Trophoblast cell (in vitro differentiated cells and primary cell): ENCODE results near the gene SERPINH1.
A peak's percentile ranks its signal among the peaks of the same experiment; 100 is the strongest.

Source experiments
- DNase-seq, 2 donors: peaks; one replicate each; pipeline ENCODE4 v3.0.0-alpha.2; 2016
- H2AFZ ChIP-seq: 2 replicates; pipeline ENCODE4 v1.6.1; 2013; ENCODE audit warnings: low read length, moderate library complexity, mild to moderate bottlenecking; ENCODE audit not compliant: insufficient read depth, poor library complexity
- H2AK5ac ChIP-seq: 2 replicates; pipeline ENCODE4 v1.6.1; 2013; ENCODE audit warnings: mild to moderate bottlenecking, low read length
- H2BK120ac ChIP-seq: 2 replicates; pipeline ENCODE4 v1.6.1; 2013; ENCODE audit warnings: low read length, mild to moderate bottlenecking, moderate library complexity; ENCODE audit not compliant: insufficient read depth, poor library complexity
- H2BK12ac ChIP-seq: 2 replicates; pipeline ENCODE4 v1.6.1; 2013; ENCODE audit warnings: mild to moderate bottlenecking, low read length, moderate library complexity
- H2BK5ac ChIP-seq: 2 replicates; pipeline ENCODE4 v1.6.1; 2013; ENCODE audit warnings: low read length, low read depth, moderate library complexity, mild to moderate bottlenecking; ENCODE audit not compliant: poor library complexity
- H3K14ac ChIP-seq: 2 replicates; pipeline ENCODE4 v1.6.1; 2013; ENCODE audit warnings: mild to moderate bottlenecking, low read length
- H3K18ac ChIP-seq: 2 replicates; pipeline ENCODE4 v1.6.1; 2013; ENCODE audit warnings: mild to moderate bottlenecking, low read length
- H3K23ac ChIP-seq: 2 replicates; pipeline ENCODE4 v1.6.1; 2013; ENCODE audit warnings: low read length
- H3K27ac ChIP-seq: 2 replicates; pipeline ENCODE4 v1.5.1; 2013; ENCODE audit warnings: low read depth, mild to moderate bottlenecking, inconsistent platforms, low read length, moderate library complexity
- H3K27me3 ChIP-seq: 2 replicates; pipeline ENCODE4 v1.6.1; 2013; ENCODE audit warnings: inconsistent platforms, mild to moderate bottlenecking, low read length, moderate library complexity; ENCODE audit not compliant: insufficient read depth
- H3K36me3 ChIP-seq, 2 experiments: 1 replicate in 1 of 2; 2 replicates in 1 of 2; pipeline ENCODE4 v1.6.1; 2013; ENCODE audit warnings: low read length in 2 of 2, mild to moderate bottlenecking in 2 of 2, moderate library complexity in 1 of 2; ENCODE audit not compliant: insufficient read depth in 2 of 2, control insufficient read depth in 1 of 2
- H3K4ac ChIP-seq: 2 replicates; pipeline ENCODE4 v1.6.1; 2013; ENCODE audit warnings: low read depth, mild to moderate bottlenecking, low read length, moderate library complexity
- H3K4me1 ChIP-seq, 2 experiments: 1 replicate in 1 of 2; 2 replicates in 1 of 2; pipeline ENCODE4 v1.6.1; 2013; ENCODE audit warnings: low read length in 2 of 2, mild to moderate bottlenecking in 2 of 2, moderate library complexity in 1 of 2; ENCODE audit not compliant: insufficient read depth in 2 of 2, control insufficient read depth in 1 of 2
- H3K4me2 ChIP-seq: 2 replicates; pipeline ENCODE4 v1.6.1; 2013; ENCODE audit warnings: inconsistent platforms, mild to moderate bottlenecking, low read length, moderate library complexity
- H3K4me3 ChIP-seq: 2 replicates; pipeline ENCODE4 v1.5.1; 2013; ENCODE audit warnings: mild to moderate bottlenecking, low read depth, low read length, inconsistent platforms
- H3K79me1 ChIP-seq: one replicate; pipeline ENCODE4 v1.6.1; 2013; ENCODE audit warnings: low read length
- H3K79me2 ChIP-seq: 2 replicates; pipeline ENCODE4 v1.6.1; 2013; ENCODE audit warnings: low read length, mild to moderate bottlenecking; ENCODE audit not compliant: control insufficient read depth, insufficient read depth, poor library complexity
- H3K9ac ChIP-seq: 2 replicates; pipeline ENCODE4 v1.6.1; 2013; ENCODE audit warnings: mild to moderate bottlenecking, low read length
- H3K9me3 ChIP-seq: 2 replicates; pipeline ENCODE4 v1.6.1; 2013; ENCODE audit warnings: low read depth, mild to moderate bottlenecking, control low read depth, inconsistent platforms, low read length; ENCODE audit not compliant: insufficient read depth
- H4K12ac ChIP-seq: 2 replicates; pipeline ENCODE4 v1.6.1; 2013; ENCODE audit warnings: low read depth, mild to moderate bottlenecking, low read length, moderate library complexity
- H4K8ac ChIP-seq: 2 replicates; pipeline ENCODE4 v1.6.1; 2013; ENCODE audit warnings: low read depth, mild to moderate bottlenecking, low read length, moderate library complexity
- H4K91ac ChIP-seq: one replicate; pipeline ENCODE4 v1.6.1; 2013; ENCODE audit warnings: low read depth, mild to moderate bottlenecking, low read length, moderate library complexity
- WGBS: extraction: QIAGEN DNeasy Blood & Tissue Kit; methylation state at CpG from one replicate; pipeline ENCODE4 v1.1.7; 2013; ENCODE audit warnings: missing lambda C conversion rate; ENCODE audit not compliant: insufficient read length, insufficient coverage; ENCODE audit errors: extremely low coverage; 5-methylcytosine and 5-hydroxymethylcytosine counted together

SERPINH1 gene

DNA sequence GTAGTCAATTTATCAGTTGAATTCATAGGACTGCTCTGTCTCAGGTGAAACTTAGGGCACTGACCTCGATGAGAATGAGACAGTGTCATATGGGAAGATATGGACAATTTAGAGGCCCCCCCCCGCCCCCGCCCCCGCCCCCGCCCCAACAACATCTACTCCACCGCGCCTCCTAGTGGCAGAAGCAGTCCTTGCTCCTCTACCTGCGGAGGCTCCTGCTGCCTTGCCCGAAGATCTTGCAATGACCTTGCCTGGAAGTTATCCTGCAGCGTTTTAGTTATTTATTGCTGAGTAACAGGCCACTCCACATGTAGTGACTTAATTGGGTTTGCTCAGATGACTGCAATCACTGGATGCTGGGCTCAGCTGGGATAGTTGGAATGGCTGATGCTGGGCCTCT is 15.2 kb downstream of the SERPINH1 start:
- no CpG with 5 or more reads among the region's 10 CpGs for WGBS
- Histone ChIP-seq H3K9ac (no peak overlapping the region), H2BK12ac (no peak overlapping the region), H3K4me3 (no peak overlapping the region), H2BK5ac (no peak overlapping the region), H3K14ac (no peak overlapping the region), H3K9me3 (no peaks in the 10 kb centered on the region), H3K4me1 (peaks cover 2 to 8% of the 10 kb centered on the region in 2 experiments), H4K8ac (no peak overlapping the region), H2AK5ac (no peak overlapping the region), H3K23ac (no peak overlapping the region), H3K27me3 (no peaks in the 10 kb centered on the region), H3K79me1 (no peaks in the 10 kb centered on the region), H3K4me2 (no peak overlapping the region), H3K79me2 (no peaks in the 10 kb centered on the region), H4K91ac (no peak overlapping the region), H2BK120ac (no peak overlapping the region), H3K18ac (no peak overlapping the region), H2AFZ (no peak overlapping the region), H3K36me3 (peaks cover 16 to 21% of the 10 kb centered on the region in 2 experiments), H4K12ac (peak overlapping the region; percentile 6), H3K4ac (no peak overlapping the region), H3K27ac (no peak overlapping the region)
- DNase-seq: peak in 1 of 2 donors; percentile 63

DNA sequence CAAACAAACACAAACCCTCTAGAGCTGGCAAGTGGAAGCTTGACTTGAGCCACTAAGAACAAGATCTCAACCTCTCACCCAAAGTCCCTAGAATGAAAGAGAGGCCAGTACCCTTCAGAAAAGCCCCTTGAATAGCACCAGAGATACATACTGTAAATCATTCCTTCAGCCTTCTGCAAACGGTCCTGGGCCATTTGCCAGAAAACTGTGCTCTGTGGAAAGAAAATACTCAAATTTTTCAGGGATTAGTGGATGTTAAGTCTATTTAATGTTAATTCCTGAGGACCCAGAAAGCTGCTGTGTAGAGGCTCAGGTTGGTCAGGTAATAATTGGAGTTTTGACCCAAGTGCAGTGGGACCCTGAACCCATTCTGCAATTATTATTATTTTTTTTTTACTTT is 16.9 kb downstream of the SERPINH1 start:
- H2BK5ac ChIP-seq: no peak overlapping the region
- no CpG with 5 or more reads among the region's 1 CpG for WGBS
- H2BK12ac ChIP-seq: no peak overlapping the region
- H3K18ac ChIP-seq: no peak overlapping the region
- H2BK120ac ChIP-seq: no peak overlapping the region
- H4K12ac ChIP-seq: no peak overlapping the region
- H3K36me3 ChIP-seq: peaks cover 2 to 5% of the 10 kb centered on the region in 2 experiments
- no peak overlapping the region for H4K8ac ChIP-seq
- H4K91ac ChIP-seq: no peak overlapping the region
- H2AFZ ChIP-seq: no peak overlapping the region
- no peak overlapping the region for H3K4ac ChIP-seq
- H3K14ac ChIP-seq: no peak overlapping the region
- no peak overlapping the region for H3K4me2 ChIP-seq
- H3K79me1 ChIP-seq: peaks cover 11% of the 10 kb centered on the region
- H3K9me3 ChIP-seq: no peaks in the 10 kb centered on the region
- H3K23ac ChIP-seq: no peak overlapping the region
- H2AK5ac ChIP-seq: no peak overlapping the region
- peaks cover 6% of the 10 kb centered on the region for H3K79me2 ChIP-seq
- no peak overlapping the region for H3K27ac ChIP-seq
- no peak overlapping the region for H3K4me3 ChIP-seq
- H3K27me3 ChIP-seq: no peaks in the 10 kb centered on the region
- no peak for DNase-seq
- no peak overlapping the region for H3K9ac ChIP-seq
- peaks cover 7 to 11% of the 10 kb centered on the region in 2 experiments for H3K4me1 ChIP-seq

- H3K4me2 ChIP-seq: no peak overlapping the region
- H3K18ac ChIP-seq: no peak overlapping the region
- peaks cover 14% of the 10 kb centered on the region for H3K79me1 ChIP-seq
- no peak overlapping the region for H3K14ac ChIP-seq
- H3K9ac ChIP-seq: no peak overlapping the region
- no peak overlapping the region for H4K8ac ChIP-seq
- no peak overlapping the region for H3K23ac ChIP-seq
- no peak overlapping the region for H3K27ac ChIP-seq
- H2BK5ac ChIP-seq: no peak overlapping the region
- no peaks in the 10 kb centered on the region for H3K36me3 ChIP-seq
- WGBS: no CpG with 5 or more reads among the region's 1 CpG
- no peak overlapping the region for H4K91ac ChIP-seq
- H3K4ac ChIP-seq: no peak overlapping the region
- no peak overlapping the region for H3K4me3 ChIP-seq
- H4K12ac ChIP-seq: no peak overlapping the region
- no peak overlapping the region for H2AK5ac ChIP-seq
- no peaks in the 10 kb centered on the region for H3K9me3 ChIP-seq
- H3K79me2 ChIP-seq: peaks cover 6% of the 10 kb centered on the region
- no peak overlapping the region for H2BK120ac ChIP-seq
- H2AFZ ChIP-seq: no peak overlapping the region
- H3K4me1 ChIP-seq: peaks cover 13 to 17% of the 10 kb centered on the region in 2 experiments
- DNase-seq: no peak
- H2BK12ac ChIP-seq: no peak overlapping the region
- no peaks in the 10 kb centered on the region for H3K27me3 ChIP-seq
Observed at GRCh38 chr11:75579841-75580240, 17.8 kb downstream of the SERPINH1 start.

DNA sequence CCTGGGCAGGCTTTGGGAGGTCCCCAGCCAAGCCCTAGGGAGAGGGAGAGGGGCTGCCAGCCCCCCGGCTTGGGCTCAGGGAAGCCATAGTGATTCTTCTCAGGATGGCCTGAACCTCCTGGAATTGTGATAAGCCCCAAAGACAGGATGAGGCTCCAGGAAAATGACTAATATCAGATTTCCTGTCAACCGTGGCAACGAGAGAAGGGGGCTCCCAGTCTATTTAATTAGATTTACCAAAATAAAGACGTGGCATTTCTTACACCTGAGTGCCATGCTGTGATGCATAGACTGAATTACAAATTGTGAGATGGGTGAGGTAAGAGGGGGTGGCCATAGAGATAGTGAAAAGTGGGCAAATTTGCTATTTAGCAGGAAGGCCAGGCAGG is 20.4 kb downstream of the SERPINH1 start:
- H3K4me3 ChIP-seq: no peak overlapping the region
- H3K14ac ChIP-seq: peak overlapping the region; percentile 78
- H3K79me1 ChIP-seq: peaks cover 14% of the 10 kb centered on the region
- peak overlapping the region; percentile 89 for H4K8ac ChIP-seq
- no peak overlapping the region for H2BK5ac ChIP-seq
- H2BK12ac ChIP-seq: no peak overlapping the region
- peak overlapping the region; percentile 93 for H2AFZ ChIP-seq
- peaks cover 6% of the 10 kb centered on the region for H3K79me2 ChIP-seq
- H3K4me1 ChIP-seq: peaks cover 9 to 10% of the 10 kb centered on the region in 2 experiments
- H3K9me3 ChIP-seq: no peaks in the 10 kb centered on the region
- WGBS: no CpG with 5 or more reads among the region's 4 CpGs
- peak overlapping the region; percentile 84 for H3K4me2 ChIP-seq
- H4K12ac ChIP-seq: peak overlapping the region; percentile 71
- H3K23ac ChIP-seq: no peak overlapping the region
- H3K18ac ChIP-seq: no peak overlapping the region
- DNase-seq: no peak
- no peak overlapping the region for H3K27ac ChIP-seq
- H4K91ac ChIP-seq: peak overlapping the region; percentile 82
- H3K4ac ChIP-seq: no peak overlapping the region
- no peak overlapping the region for H2BK120ac ChIP-seq
- H3K27me3 ChIP-seq: no peaks in the 10 kb centered on the region
- no peak overlapping the region for H3K9ac ChIP-seq
- no peaks in the 10 kb centered on the region for H3K36me3 ChIP-seq
- no peak overlapping the region for H2AK5ac ChIP-seq
